ENCODE data around the gene COL8A1. TPM values are rescaled to one million over a fixed set of nuclear protein-coding genes. Genes with fewer than 3 reads are reported as not detected.

The COL8A1 gene
- total and polyA plus RNA-seq, 9 of the 15 experiments (the other 6 are each of a cell fraction or from before 2014, with no cell fraction given) = 0.07 TPM; not detected in 8

- FAIRE-seq = no peak
- Histone ChIP-seq H4K20me1 (replicated peaks; ENCODE audit: control insufficient read depth, insufficient read depth, low read length) (no peaks in the 10 kb centered on the region), H3K36me3 (ENCODE audit: control insufficient read depth, insufficient read depth, low read length) (no peaks in the 10 kb centered on the region), H3K27ac (ENCODE audit: extremely low read depth, low read depth, low read length) (no peak overlapping the region), H3K27me3 (ENCODE audit: control insufficient read depth in 2 of 2, insufficient read depth in 2 of 2, low read length in 2 of 2) (no peaks in the 10 kb centered on the region), H2AFZ (ENCODE audit: low read depth, low read length) (no peak overlapping the region), H3K9me1 (ENCODE audit: control insufficient read depth, insufficient read depth, low read length) (no peaks in the 10 kb centered on the region), H3K4me3 (no peak overlapping the region), H3K4me1 (replicated peaks in 1 of 2; ENCODE audit: control insufficient read depth in 2 of 2, insufficient read depth in 2 of 2, low read length in 2 of 2) (no peaks in the 10 kb centered on the region), H3K79me2 (ENCODE audit: control insufficient read depth, insufficient read depth, low read length) (no peaks in the 10 kb centered on the region), H3K9ac (ENCODE audit: insufficient read depth in 1 of 2, low read depth in 2 of 2, low read length in 2 of 2) (no peak overlapping the region), H3K9me3 (replicated peaks; ENCODE audit: control insufficient read depth, insufficient read depth, low read depth, low read length) (no peaks in the 10 kb centered on the region), H3K4me2 (ENCODE audit: insufficient read depth, low read length) (no peak overlapping the region)
- WGBS (ENCODE audit: insufficient coverage, low coverage, missing lambda C conversion rate) = 0% methylated on average over 3 of the region's 3 CpGs
- in situ Hi-C loops (cut with MboI) (no loop called here), intact Hi-C loops (cut with micrococcal nuclease) (no loop called here)
- ChIA-PET CTCF (ENCODE audit: low intra/inter-chr PET ratio) (no interaction called here), POLR2A (no interaction called here)
- no peak for DNase-seq (ENCODE audit: extremely low read depth in 1 of 4, low spot score in 3 of 4)
- BruUV-seq (replicated peaks) = no TSS peak
- no peak for ATAC-seq
- TF ChIP-seq HMG20B (CRISPR knock-in tag; IDR thresholded peaks at IDR 0.05) (no peak), ZNF165 (CRISPR knock-in tag; IDR thresholded peaks at IDR 0.05; ENCODE audit: borderline replicate concordance) (no peak), TBL1XR1 (IDR thresholded peaks at IDR 0.05; ENCODE audit: low read length in 2 of 2) (no peak), XRCC4 (IDR thresholded peaks at IDR 0.05; ENCODE audit: extremely low read depth, insufficient read depth, insufficient read length) (no peak), MYC (IDR thresholded peaks at IDR 0.05; ENCODE audit: low read depth, low read length) (no peak), MYC (CRISPR knock-in tag; IDR thresholded peaks at IDR 0.05; ENCODE audit: borderline replicate concordance, low read depth) (no peak), CTCF (IDR thresholded peaks at IDR 0.05 in 2 of 3, conservative IDR thresholded peaks at IDR 0.05 in 1 of 3; ENCODE audit: insufficient read depth in 2 of 3, low read depth in 1 of 3, low read length in 3 of 3) (no peak), HCFC1 (IDR thresholded peaks at IDR 0.05; ENCODE audit: low read depth, low read length) (no peak), ELK3 (CRISPR knock-in tag; IDR thresholded peaks at IDR 0.05) (no peak)
These were observed 18.2 kb downstream of the COL8A1 start for GRCh38 chr3:99656624-99657023.
